ENCODE data around the gene PM20D1. TPM values are rescaled to one million over a fixed set of nuclear protein-coding genes. Genes with fewer than 3 reads are reported as not detected.

The PM20D1 gene
- total and polyA plus RNA-seq, 10 of the 15 experiments (the other 5 are each of a cell fraction or from before 2014, with no cell fraction given) = not detected

DNA sequence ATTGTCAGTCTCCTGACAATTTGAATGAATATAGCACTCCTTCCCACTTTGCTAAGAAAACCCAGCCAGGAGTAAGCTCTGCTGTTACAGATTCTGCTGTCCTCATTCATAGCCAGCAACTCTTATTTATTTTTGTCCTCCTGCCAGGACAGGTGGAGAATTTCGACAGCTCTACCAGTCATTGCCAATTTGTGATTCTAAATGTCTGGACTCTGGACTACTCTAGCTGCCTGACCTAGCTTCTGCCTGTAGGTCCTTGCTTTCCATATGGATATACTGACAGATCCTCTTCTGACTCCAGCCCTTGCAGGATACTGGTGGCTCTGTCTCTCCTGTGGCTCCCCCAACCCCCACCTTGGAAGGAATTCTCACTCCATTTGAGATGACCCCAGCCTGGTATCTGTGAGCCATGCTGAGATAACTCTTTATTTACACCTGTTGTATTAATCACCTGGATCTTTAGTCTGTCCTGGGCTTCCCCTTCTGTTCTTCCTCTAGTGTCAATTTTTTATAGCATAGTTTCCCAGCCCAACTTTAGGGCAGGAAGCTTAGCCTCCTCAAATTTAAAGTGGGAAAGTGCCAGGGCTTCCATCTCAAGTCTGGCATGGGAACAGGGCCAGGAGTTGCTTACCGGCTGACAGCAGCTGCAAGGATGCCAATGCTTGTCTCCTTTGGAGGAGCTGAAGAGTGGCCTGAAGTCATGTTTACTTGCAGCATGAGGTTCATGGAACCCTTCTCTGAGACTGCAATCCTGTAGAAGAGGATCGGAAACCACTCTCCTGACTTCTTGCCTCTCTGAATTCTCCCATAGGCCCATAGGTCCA is 6.7 kb downstream of the PM20D1 start:
- no peaks in the 10 kb centered on the region for H3K79me2 ChIP-seq (ENCODE audit: control insufficient read depth, insufficient read depth, low read length)
- H3K4me3 ChIP-seq = no peak overlapping the region
- WGBS (ENCODE audit: insufficient coverage, insufficient replicate concordance, low lambda C conversion rate, missing lambda C conversion rate) = 65% methylated on average over 3 of the region's 3 CpGs
- no peak overlapping the region for H3K27ac ChIP-seq (ENCODE audit: control insufficient read depth, insufficient read depth)
- H3K4me1 ChIP-seq (ENCODE audit: control insufficient read depth, insufficient read depth, low read length) = no peaks in the 10 kb centered on the region
- no peak overlapping the region for H3K4me2 ChIP-seq (ENCODE audit: control insufficient read depth, insufficient read depth)
- ATAC-seq (no peak), FAIRE-seq (no peak), DNase-seq (ENCODE audit: low read depth, low spot score) (no peak)
- H2AFZ ChIP-seq (ENCODE audit: control insufficient read depth, low read depth, low read length) = no peak overlapping the region
- H3K9me3 ChIP-seq (replicated peaks; ENCODE audit: control insufficient read depth, insufficient read depth, low read length) = no peaks in the 10 kb centered on the region
- in situ Hi-C loops (cut with MboI) (no loop called here), intact Hi-C loops (cut with micrococcal nuclease; ENCODE audit: unreplicated experiment) (no loop called here)
- no peak overlapping the region for H3K9ac ChIP-seq (ENCODE audit: control insufficient read depth, insufficient read depth, low read length)
- H3K27me3 ChIP-seq (replicated peaks in 1 of 2; ENCODE audit: control insufficient read depth in 2 of 2, insufficient read depth in 2 of 2, low read length in 1 of 2) = no peaks in the 10 kb centered on the region; a peak in 1 of 4 replicates
- no TSS peak for BruUV-seq (replicated peaks)
- ChIA-PET POLR2A (interaction anchor here (0.6 kb wide), 1 partner anchor 868 kb away, joined by 4 read pairs; no protein-coding TSS in a partner anchor), SMC1A (ENCODE audit: uncharacterized antibody, unreplicated experiment) (interaction anchor here (0.6 kb wide), 1 partner anchor 585 kb away, joined by 4 read pairs; no protein-coding TSS in a partner anchor), CTCF (no interaction called here), RAD21 (ENCODE audit: unreplicated experiment) (no interaction called here)
- no peaks in the 10 kb centered on the region for H4K20me1 ChIP-seq (ENCODE audit: control insufficient read depth, insufficient read depth)
- no peaks in the 10 kb centered on the region for H3K36me3 ChIP-seq (ENCODE audit: control insufficient read depth in 2 of 2, insufficient read depth in 2 of 2, low read length in 1 of 2)
- TF ChIP-seq, protein P1, sequence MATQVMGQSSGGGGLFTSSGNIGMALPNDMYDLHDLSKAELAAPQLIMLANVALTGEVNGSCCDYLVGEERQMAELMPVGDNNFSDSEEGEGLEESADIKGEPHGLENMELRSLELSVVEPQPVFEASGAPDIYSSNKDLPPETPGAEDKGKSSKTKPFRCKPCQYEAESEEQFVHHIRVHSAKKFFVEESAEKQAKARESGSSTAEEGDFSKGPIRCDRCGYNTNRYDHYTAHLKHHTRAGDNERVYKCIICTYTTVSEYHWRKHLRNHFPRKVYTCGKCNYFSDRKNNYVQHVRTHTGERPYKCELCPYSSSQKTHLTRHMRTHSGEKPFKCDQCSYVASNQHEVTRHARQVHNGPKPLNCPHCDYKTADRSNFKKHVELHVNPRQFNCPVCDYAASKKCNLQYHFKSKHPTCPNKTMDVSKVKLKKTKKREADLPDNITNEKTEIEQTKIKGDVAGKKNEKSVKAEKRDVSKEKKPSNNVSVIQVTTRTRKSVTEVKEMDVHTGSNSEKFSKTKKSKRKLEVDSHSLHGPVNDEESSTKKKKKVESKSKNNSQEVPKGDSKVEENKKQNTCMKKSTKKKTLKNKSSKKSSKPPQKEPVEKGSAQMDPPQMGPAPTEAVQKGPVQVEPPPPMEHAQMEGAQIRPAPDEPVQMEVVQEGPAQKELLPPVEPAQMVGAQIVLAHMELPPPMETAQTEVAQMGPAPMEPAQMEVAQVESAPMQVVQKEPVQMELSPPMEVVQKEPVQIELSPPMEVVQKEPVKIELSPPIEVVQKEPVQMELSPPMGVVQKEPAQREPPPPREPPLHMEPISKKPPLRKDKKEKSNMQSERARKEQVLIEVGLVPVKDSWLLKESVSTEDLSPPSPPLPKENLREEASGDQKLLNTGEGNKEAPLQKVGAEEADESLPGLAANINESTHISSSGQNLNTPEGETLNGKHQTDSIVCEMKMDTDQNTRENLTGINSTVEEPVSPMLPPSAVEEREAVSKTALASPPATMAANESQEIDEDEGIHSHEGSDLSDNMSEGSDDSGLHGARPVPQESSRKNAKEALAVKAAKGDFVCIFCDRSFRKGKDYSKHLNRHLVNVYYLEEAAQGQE (IDR thresholded peaks at IDR 0.05; ENCODE audit: low read depth, low read length) = no peak
- TF ChIP-seq IRF4 (IDR thresholded peaks at IDR 0.05; ENCODE audit: low read depth, low read length) (no peak), ETV6 (conservative IDR thresholded peaks at IDR 0.05 in 1 of 2, IDR thresholded peaks at IDR 0.05 in 1 of 2; ENCODE audit: borderline replicate concordance in 1 of 2, low read depth in 1 of 2) (no peak), SREBF2 (IDR thresholded peaks at IDR 0.05; ENCODE audit: low read length) (no peak), MXI1 (IDR thresholded peaks at IDR 0.05; ENCODE audit: low read depth, low read length) (no peak), STAT1 (conservative IDR thresholded peaks at IDR 0.05) (no peak), ATF7 (IDR thresholded peaks at IDR 0.05; ENCODE audit: low read depth) (no peak), HCFC1 (IDR thresholded peaks at IDR 0.05; ENCODE audit: low read length) (no peak), RB1 (IDR thresholded peaks at IDR 0.05; ENCODE audit: borderline replicate concordance) (no peak), MEF2B (IDR thresholded peaks at IDR 0.05; ENCODE audit: partially characterized antibody, poor library complexity, severe bottlenecking) (no peak), BHLHE40 (IDR thresholded peaks at IDR 0.05; ENCODE audit: borderline replicate concordance in 1 of 2, low read depth in 2 of 2, low read length in 1 of 2) (no peak), JUND (IDR thresholded peaks at IDR 0.05; ENCODE audit: low read depth, low read length) (no peak), CBX5 (IDR thresholded peaks at IDR 0.05; ENCODE audit: low read depth) (no peak)
- TF ChIP-seq, protein P2, sequence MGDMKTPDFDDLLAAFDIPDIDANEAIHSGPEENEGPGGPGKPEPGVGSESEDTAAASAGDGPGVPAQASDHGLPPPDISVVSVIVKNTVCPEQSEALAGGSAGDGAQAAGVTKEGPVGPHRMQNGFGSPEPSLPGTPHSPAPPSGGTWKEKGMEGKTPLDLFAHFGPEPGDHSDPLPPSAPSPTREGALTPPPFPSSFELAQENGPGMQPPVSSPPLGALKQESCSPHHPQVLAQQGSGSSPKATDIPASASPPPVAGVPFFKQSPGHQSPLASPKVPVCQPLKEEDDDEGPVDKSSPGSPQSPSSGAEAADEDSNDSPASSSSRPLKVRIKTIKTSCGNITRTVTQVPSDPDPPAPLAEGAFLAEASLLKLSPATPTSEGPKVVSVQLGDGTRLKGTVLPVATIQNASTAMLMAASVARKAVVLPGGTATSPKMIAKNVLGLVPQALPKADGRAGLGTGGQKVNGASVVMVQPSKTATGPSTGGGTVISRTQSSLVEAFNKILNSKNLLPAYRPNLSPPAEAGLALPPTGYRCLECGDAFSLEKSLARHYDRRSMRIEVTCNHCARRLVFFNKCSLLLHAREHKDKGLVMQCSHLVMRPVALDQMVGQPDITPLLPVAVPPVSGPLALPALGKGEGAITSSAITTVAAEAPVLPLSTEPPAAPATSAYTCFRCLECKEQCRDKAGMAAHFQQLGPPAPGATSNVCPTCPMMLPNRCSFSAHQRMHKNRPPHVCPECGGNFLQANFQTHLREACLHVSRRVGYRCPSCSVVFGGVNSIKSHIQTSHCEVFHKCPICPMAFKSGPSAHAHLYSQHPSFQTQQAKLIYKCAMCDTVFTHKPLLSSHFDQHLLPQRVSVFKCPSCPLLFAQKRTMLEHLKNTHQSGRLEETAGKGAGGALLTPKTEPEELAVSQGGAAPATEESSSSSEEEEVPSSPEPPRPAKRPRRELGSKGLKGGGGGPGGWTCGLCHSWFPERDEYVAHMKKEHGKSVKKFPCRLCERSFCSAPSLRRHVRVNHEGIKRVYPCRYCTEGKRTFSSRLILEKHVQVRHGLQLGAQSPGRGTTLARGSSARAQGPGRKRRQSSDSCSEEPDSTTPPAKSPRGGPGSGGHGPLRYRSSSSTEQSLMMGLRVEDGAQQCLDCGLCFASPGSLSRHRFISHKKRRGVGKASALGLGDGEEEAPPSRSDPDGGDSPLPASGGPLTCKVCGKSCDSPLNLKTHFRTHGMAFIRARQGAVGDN (IDR thresholded peaks at IDR 0.05) = no peak
- TF ChIP-seq, protein P3, sequence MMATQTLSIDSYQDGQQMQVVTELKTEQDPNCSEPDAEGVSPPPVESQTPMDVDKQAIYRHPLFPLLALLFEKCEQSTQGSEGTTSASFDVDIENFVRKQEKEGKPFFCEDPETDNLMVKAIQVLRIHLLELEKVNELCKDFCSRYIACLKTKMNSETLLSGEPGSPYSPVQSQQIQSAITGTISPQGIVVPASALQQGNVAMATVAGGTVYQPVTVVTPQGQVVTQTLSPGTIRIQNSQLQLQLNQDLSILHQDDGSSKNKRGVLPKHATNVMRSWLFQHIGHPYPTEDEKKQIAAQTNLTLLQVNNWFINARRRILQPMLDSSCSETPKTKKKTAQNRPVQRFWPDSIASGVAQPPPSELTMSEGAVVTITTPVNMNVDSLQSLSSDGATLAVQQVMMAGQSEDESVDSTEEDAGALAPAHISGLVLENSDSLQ (IDR thresholded peaks at IDR 0.05) = no peak
